ENCODE measurements around the gene TRIO.

TRIO gene

DNA sequence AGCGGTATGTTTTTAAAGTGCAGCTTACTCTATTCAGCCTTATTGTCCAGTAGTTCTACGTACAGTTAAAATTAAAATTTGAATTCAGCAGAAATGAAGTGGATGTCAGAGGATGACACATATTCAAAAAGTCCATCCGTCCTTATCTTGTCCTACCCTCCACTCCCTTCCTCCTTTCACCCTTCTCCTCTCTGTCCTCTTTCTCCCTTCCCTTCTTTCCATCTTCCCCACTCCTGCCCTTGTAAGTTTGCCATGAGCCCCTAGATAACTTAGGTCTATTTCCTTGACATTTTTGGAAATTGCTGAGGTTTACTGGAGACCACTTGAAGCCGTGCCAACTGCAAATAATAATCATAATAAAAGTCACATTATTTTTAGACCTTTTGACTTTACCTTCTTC lies 67.6 kb downstream of the TRIO start:
- in situ Hi-C loops (cut with HindIII; ENCODE audit: low sequenced_read_pairs) = no loop called here
- TF ChIP-seq, protein P1, sequence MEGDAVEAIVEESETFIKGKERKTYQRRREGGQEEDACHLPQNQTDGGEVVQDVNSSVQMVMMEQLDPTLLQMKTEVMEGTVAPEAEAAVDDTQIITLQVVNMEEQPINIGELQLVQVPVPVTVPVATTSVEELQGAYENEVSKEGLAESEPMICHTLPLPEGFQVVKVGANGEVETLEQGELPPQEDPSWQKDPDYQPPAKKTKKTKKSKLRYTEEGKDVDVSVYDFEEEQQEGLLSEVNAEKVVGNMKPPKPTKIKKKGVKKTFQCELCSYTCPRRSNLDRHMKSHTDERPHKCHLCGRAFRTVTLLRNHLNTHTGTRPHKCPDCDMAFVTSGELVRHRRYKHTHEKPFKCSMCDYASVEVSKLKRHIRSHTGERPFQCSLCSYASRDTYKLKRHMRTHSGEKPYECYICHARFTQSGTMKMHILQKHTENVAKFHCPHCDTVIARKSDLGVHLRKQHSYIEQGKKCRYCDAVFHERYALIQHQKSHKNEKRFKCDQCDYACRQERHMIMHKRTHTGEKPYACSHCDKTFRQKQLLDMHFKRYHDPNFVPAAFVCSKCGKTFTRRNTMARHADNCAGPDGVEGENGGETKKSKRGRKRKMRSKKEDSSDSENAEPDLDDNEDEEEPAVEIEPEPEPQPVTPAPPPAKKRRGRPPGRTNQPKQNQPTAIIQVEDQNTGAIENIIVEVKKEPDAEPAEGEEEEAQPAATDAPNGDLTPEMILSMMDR (IDR thresholded peaks at IDR 0.05; ENCODE audit: low read depth, low read length, missing control alignments) = no peak
- no peak overlapping the region for H3K4me3 ChIP-seq (ENCODE audit: low read depth, low read length)
- DNase-seq (ENCODE audit: low read depth) = no peak

DNA sequence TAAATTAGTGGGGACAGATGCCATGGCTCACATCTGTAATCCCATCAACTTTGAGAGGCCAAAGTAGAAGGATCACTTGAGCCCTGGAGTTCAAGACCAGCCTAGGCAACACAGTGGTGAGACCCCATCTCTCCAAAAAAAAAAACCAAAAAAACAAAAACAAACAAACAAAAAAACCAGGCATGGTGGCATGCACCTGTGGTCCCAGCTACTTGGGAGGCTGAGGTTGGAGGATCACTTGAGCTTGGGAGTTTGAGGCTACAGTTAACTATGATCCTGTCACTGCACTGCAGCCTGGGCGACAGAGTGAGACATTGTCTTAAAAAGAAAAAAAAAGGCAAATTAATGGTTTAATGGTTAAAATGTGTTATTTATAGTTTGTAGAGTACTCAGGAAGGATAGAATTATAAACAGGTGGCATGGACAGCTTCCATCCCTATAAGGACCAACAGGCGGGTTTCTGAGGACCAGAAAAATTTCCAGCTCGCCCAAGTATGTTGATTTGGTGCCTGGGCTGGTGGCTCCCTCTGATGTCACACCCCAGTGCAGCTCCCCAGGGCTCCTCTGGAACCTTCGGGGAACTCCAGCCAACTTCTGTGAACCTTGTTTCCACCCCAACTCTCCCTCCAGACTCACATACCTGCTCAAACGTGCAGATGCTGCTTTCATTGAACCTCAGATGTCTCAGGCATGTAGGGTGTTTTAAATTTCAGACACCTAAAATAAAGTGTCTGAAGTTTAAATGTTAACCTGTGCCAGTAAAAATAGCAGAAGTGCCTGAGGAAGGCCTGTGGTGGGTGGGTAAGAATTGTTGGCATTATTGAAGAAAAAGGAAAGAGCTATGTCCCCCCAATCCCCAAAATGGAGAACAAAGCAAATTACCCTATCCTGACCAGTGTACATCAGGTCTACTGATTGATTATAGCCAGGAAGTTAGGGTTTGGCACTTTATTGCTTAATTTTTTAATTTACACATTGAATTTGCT lies 69.0 kb downstream of the TRIO start:
- DNase-seq (ENCODE audit: low read depth) = no peak
- no peak overlapping the region for H3K4me3 ChIP-seq (ENCODE audit: low read depth, low read length)
- in situ Hi-C loops (cut with HindIII; ENCODE audit: low sequenced_read_pairs) = no loop called here
- TF ChIP-seq, protein P1 (IDR thresholded peaks at IDR 0.05; ENCODE audit: low read depth, low read length, missing control alignments) = no peak

DNA sequence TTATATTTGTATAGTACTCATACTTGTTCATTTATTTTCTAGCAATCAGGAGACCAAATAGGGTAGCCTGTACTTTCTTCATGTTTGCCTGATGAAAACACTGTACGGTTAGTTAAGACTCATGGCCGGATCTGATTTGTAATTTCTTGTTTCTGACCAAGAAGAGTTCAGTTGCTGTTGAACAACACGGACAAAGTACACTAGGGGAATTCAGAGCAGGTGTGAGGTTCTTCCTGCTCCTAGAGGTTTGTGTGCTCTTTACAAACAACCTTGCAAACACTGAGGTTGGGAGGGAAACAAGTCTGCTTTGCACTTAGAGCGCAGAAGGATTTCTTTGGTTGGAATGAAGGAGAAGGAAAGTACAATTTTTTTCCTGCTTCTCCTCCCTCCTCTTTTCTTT lies 69.7 kb downstream of the TRIO start:
- no peak overlapping the region for H3K4me3 ChIP-seq (ENCODE audit: low read depth, low read length)
- no peak for DNase-seq (ENCODE audit: low read depth)
- TF ChIP-seq, protein P1 (IDR thresholded peaks at IDR 0.05; ENCODE audit: low read depth, low read length, missing control alignments) = no peak
- in situ Hi-C loops (cut with HindIII; ENCODE audit: low sequenced_read_pairs) = no loop called here

DNA sequence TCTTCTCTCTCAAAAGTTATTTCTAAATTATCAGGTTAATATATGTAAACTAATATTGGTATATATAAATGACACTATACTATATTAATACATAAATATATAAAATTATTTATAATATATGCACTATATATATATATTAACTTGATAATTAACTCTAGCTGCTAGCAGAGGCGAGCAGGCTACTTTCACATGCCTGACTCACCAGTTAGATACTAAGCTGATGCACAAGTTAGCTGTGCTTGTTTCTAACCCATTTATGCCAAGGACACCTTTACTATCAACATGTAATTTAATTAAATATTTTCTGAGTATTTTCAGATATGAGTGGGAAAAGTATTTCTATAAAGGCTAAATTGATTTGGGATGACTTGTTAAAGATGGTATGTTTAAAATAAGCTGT lies 70.1 kb downstream of the TRIO start:
- TF ChIP-seq, protein P1 (IDR thresholded peaks at IDR 0.05; ENCODE audit: low read depth, low read length, missing control alignments) = no peak
- no peak overlapping the region for H3K4me3 ChIP-seq (ENCODE audit: low read depth, low read length)
- DNase-seq (ENCODE audit: low read depth) = no peak
- in situ Hi-C loops (cut with HindIII; ENCODE audit: low sequenced_read_pairs) = no loop called here

DNA sequence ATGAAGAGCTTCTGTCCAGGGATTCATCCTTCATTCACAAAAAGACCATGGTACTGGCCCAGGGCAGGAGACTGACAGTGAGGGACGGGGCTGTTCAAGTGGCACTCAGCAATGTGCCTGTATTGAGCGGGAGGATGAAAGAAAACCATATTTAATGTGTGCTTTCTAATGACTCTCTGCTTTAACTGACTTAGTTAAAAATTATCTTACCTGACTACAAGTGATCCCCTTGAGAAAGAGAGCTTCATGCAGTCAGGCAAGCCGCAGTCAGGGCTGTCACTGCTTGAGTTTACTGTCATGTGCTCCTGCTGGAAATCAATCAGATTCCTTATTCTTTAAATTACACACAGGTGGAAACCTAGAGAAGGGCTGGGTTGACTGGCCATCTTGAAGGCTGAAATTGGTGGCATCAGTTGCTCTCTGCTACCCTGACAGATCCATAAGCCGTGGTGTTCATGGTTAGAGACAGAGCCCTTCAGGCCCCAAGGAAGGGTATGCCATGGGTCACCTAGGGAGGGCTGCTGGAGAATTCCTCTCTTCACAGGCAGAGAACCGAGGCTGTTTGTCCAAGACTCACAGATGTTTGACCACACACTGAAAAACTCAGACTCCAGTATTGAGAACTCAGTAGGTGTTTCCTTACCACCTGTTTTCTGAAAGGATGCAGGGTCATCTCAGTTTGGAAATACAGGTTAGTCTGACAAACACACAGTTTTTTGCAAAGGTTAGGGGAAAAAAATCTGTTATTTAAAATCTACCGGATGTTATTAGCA lies 70.9 kb downstream of the TRIO start:
- no peak for DNase-seq (ENCODE audit: low read depth)
- H3K4me3 ChIP-seq (ENCODE audit: low read depth, low read length) = no peak overlapping the region
- in situ Hi-C loops (cut with HindIII; ENCODE audit: low sequenced_read_pairs) = no loop called here
- TF ChIP-seq, protein P1 (IDR thresholded peaks at IDR 0.05; ENCODE audit: low read depth, low read length, missing control alignments) = no peak

DNA sequence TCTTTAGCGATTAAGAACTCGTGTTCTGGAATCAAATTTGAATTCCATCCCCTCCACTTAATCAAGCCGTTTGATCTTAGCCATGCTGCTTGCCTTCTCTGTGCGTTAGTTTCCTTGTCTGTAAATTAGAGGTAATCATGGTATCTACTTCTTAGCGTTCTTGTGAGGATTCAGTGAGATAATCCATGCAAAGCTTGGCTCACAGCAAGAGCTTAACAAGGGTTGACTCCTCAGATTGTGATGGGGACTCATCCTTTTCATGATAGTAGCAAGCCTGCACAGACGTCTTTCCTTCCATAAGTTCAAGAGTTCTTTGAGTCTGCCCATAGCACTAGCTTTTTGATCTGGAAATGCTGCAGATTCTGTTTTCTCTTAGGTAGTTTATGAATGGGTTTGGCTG lies 72.8 kb downstream of the TRIO start:
- no peak overlapping the region for H3K4me3 ChIP-seq (ENCODE audit: low read depth, low read length)
- DNase-seq (ENCODE audit: low read depth) = no peak
- in situ Hi-C loops (cut with HindIII; ENCODE audit: low sequenced_read_pairs) = no loop called here
- TF ChIP-seq, protein P1 (IDR thresholded peaks at IDR 0.05; ENCODE audit: low read depth, low read length, missing control alignments) = no peak

Measured in astrocyte of the cerebellum (primary cell).